SW480 (cell line): ENCODE measurements around the gene TCERG1L.

Experiments
- DNase-seq: peaks from one replicate; pipeline ENCODE4 v3.0.0-alpha.2; 2016; ENCODE audit warnings: low spot score

Gene TCERG1L

DNA sequence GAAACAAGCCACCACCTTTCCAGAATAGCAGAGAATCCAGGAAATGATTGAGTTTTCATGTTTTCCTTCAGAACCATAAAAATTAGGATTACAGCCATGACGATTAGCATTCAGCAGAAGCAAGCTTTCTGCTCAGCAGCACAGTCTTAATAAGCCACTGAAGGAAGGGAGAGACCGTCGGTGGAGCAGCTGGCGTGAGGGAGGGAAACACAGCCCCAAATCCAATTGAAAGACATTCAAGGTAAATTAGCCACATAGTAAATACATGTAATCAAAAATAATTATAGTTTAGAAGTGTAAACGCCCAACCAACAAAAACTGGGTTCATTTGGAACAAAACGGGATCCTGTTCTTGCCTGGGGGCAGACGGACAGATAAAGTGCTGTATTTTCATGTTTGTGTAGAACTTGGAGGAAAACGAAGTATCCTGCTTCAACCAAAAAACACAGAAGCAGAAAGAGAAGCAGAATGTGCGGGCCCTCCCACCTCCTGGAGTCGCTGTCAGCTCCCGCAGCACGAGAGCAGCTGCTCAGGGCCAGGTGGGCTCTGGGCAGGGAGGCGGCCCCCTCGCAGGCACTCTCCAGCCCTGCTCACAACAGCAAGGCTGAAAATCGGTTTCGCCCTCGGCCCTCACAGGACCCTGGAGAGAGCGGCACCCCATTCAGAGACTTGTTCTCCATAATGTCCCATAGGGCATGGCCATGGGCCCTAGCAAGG is 84.9 kb downstream of the TCERG1L start:
- DNase-seq: no peak

DNA sequence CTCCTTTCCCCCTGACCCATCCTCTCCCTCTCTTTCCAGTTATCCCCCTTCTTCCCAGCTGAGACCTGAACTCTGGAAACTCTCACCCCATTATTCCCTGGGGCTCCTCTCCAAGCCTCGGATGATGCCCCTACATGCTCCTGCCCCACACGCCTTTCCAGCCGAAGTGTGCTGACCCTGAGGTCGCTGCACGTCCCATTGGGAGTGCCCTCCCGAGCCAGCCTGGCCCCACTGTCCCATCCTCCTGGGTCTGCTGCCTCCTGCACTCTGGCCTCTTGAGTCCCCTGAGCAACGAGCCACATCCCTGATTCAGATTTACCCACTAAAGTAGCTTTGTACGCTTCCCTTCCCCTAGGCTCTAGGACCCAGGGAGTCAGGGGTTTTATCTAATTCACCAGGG is 87.4 kb downstream of the TCERG1L start:
- DNase-seq: no peak

DNA sequence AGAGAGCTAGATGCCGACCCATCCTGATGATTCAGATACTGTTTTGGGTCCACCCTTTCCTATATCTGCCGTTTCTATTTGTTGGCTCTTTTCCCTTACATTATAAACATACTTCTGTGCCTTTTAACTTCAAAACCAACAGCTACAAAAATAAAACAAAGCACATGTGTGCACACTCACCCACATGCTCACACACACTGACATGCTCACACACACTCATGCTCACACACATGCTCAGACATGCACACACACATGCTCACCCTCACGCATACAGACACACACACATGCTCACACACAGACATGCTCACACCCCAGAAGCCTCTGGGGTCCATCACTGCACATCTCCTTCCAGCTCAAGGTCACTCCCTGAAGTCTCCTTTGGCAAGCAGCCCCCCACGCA is 88.1 kb downstream of the TCERG1L start:
- no peak for DNase-seq

- no peak for DNase-seq
These were observed 88.5 kb downstream of the TCERG1L start for GRCh38 chr10:131222986-131223385.

DNA sequence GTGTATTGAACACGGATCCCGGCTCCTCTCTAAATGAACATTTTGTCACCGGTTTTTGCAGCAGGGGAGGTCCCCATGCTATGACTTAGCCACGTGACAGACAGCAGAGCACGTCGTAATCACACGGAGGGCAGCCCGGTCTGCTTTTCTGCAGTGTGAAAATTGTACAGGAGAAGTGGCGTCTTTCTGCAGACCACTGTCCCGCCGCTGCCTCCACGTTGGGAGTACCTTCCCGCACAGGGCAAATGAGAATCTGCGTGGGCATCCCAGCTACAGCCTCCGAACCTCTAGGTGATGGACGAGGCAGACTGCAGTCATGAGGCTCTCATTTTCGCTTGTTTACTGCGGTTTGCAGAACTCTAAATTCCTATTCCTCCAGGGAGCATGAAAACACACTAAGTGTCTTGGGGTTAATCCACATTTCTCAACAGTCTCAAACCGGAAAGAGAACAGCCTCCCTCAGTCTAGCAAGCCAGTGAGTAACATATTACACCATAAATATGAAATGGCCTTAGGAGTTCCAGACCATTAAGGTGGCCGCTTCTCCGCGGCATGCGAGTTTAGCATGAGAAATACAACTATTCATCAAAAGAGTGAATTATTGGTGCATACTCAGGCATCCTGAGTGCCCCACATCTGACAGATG is 89.8 kb downstream of the TCERG1L start:
- DNase-seq: no peak

GRCh38 chr10:131220601-131221171 is 90.8 kb downstream of the TCERG1L start:
- no peak for DNase-seq

- DNase-seq: no peak
These were observed 91.5 kb downstream of the TCERG1L start for GRCh38 chr10:131219955-131220489.

DNA sequence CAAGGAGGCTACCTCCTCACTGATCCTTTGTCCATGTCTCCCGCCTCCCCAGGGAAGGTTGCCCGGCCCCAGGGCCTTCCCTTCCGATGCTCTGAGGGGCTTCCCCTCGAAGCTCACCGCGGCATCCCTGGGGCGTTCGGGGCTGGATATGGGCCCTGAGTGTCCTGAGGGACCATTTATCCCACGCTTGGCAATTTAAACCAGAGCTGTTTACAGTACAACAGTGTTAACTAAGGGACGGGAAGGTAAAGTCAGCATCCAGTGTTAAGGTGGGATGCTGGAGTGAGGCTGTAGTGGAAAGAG is 92.0 kb downstream of the TCERG1L start:
- no peak for DNase-seq

DNA sequence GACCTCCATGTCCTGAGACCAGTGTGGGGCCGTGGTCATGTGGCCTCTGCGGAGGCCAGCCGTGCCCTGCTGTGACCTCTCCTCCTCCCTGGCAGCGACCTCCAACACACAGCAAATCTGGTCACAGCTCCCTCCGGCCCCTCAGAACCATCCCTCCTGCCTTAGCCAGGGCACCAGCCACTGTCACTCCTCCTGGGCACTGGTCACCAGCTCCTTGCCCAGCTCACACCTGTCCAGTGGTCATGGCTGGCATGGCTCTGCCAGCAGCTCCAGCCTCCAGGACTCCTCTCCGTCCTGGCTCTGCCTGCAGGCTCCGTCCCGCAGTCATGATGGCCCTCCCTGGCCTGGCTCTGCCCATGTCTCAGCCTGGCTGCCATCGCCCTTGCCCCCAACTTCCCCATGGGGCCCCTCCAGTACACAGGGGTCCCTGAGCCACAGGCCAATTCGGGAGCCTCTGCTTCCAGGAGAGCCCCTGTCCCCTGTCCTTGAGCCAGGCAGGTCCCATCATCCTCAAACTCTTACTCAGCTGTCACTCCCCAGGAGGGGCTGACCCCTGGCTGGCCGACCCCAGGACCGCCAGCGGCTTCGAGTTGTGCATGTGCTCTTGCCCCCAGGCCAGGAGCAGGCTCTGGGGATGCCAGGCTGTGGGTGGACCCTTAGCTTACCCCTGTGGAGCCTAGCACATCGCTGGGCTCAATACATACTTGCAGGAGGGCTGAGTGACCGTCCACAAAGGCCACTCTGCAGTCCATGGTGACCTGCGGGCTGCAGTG is 92.5 kb downstream of the TCERG1L start:
- DNase-seq: no peak

GRCh38 chr10:131216681-131217230 is 94.8 kb downstream of the TCERG1L start:
- DNase-seq: no peak

GRCh38 chr10:131215776-131216175 is 95.7 kb downstream of the TCERG1L start:
- no peak for DNase-seq

DNA sequence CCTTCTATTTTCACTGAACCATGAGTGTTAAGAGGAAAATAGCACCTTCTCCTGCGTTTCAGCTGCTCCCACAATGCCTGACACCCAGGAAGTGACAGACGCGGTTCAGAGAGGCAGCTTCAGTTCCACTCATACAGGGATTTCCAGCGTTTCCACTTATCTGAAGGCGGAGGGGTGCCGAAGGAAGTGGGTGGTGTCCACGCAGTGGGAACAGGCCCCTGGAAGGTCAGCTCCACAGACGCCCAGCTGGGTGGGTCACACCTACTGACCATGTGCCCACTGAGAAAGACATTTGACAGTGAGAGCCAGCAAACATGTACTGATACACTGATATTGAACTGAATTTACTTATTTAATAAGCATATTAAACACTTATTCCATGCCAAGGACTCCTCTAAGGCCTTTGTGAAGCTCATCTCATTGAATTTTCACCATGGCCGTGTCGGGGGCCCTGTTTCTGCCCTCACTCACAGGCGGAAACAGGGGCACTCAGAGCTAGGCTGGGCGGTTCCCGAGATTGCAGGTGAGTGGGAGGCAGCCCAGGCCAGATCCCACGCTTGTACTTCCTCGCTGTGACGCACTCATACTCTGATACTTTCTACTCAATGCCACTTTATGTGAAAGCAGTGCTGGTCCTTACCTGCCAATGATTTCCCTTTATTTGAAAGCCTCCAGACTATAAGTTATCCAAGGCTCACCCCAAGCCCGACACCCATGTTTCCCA is 96.8 kb downstream of the TCERG1L start:
- DNase-seq: no peak

DNA sequence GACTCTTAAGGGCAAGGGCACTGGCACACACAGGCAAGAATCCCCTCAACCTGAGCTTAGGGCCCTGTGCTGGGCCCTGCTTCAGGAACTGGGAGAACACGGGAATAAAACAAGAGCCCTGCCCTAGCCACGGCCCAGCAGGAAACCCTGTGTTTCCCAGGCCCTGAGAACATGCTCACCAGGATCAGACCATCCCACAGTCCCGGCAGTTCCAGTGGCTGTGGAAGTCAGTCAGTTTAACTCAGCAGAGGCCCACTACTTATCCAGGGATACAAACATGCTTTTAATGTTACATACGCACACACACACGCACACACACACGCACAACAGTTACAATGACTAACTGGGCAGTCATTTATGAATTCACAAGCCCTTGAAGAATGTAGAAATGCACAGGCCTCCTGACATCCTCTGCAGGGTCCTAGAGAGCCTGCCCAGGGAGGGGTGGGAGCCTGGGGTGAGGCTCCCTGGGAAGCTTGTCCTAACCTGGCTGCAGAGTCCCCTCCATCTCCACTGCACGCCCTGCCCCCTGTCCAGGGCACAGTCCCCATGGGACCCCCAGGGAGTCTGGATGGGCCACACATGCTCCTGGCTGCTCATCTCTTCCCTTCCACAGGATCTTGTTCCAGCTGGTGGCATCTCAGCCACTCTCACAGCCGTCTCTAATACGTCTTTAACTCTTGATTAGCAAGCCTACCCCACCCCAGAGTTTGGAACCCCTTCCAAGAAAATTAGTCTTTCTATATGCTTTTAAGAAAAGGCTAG is 97.6 kb downstream of the TCERG1L start:
- no peak for DNase-seq

GRCh38 chr10:131212763-131213325 is 98.7 kb downstream of the TCERG1L start:
- DNase-seq: no peak

GRCh38 chr10:131211965-131212619 is 99.4 kb downstream of the TCERG1L start:
- DNase-seq: no peak

DNA sequence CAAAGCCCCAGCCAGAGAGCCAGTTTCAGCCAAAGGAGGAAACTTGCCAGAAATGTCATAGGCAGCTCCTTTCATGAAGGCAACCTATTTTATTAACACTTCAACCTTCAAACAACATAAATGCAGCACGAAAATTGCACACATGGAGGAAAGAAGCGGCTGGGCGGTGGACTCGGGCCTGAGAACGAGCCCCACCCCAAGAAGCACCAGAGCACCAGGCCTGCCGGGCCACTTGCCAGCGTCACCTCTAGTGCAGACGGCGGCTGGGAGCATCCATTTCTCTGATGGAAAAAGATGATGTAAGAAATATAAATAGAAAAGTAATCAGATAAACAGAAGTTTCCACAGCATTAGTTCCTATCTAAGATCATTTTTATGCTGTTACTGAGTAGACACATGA is 100.0 kb downstream of the TCERG1L start:
- DNase-seq: no peak

DNA sequence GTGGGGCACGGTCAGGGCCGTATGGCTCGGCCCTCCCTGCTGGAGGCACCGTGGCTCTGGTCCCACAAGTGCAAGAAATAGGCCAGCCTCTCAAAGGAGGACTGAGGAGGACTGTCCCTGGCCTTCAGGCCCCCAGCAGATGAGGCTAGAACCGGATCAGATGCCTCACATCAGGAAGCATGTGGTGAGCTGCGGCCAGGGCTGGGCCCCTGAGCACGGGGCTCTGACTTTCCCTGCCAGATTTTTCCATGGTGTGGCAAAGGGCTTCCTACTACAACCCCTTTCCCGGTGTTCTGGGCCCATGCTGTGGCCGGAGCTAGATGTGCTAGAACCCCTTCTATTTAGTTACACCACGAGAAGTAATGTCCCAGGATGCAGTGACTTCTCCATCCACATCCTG is 100.4 kb downstream of the TCERG1L start:
- DNase-seq: no peak

- no peak for DNase-seq
These were observed 101.3 kb downstream of the TCERG1L start for GRCh38 chr10:131210181-131210580.

- DNase-seq: no peak
These were observed 103.7 kb downstream of the TCERG1L start for GRCh38 chr10:131207584-131208532.
